Endothelial cell (in vitro differentiated cells): ENCODE results near the gene RAB5IF. TPM values are rescaled to one million over a fixed set of nuclear protein-coding genes. Genes with fewer than 3 reads are reported as not detected.

ENCODE experiments used
- DNase-seq: peaks from one replicate; pipeline ENCODE4 v3.0.0; 2021; ENCODE audit warnings: low spot score
- H3K27ac Mint-ChIP-seq: one replicate; pipeline ENCODE4 v1.8.0; 2021; ENCODE audit warnings: mixed read lengths, inconsistent platforms; ENCODE audit not compliant: unreplicated experiment
- H3K27me3 Mint-ChIP-seq: one replicate; pipeline ENCODE4 v1.8.0; 2021; ENCODE audit warnings: mild to moderate bottlenecking, moderate library complexity, mixed read lengths, inconsistent platforms; ENCODE audit not compliant: unreplicated experiment
- H3K36me3 Mint-ChIP-seq: one replicate; pipeline ENCODE4 v1.8.0; 2021; ENCODE audit warnings: mild to moderate bottlenecking, low read depth, mixed read lengths, inconsistent platforms; ENCODE audit not compliant: unreplicated experiment
- H3K4me1 Mint-ChIP-seq: one replicate; pipeline ENCODE4 v1.8.0; 2021; ENCODE audit warnings: mild to moderate bottlenecking, mixed read lengths, inconsistent platforms; ENCODE audit not compliant: unreplicated experiment
- H3K4me3 Mint-ChIP-seq: one replicate; pipeline ENCODE4 v1.8.0; 2021; ENCODE audit warnings: mild to moderate bottlenecking, mixed read lengths, inconsistent platforms; ENCODE audit not compliant: unreplicated experiment
- H3K9me3 Mint-ChIP-seq: one replicate; pipeline ENCODE4 v1.8.0; 2021; ENCODE audit warnings: mixed read lengths, inconsistent platforms; ENCODE audit not compliant: unreplicated experiment
- CTCF ChIP-seq: fragments of 200-600 bp; sonication (generic); IDR thresholded peaks from one replicate; pipeline ENCODE4 v1.5.0; 2021; ENCODE audit warnings: antibody characterized with exemption; ENCODE audit not compliant: unreplicated experiment
- total RNA-seq: library from RNA; stranded (reverse); fragmentation: NEBNext Ultra II Directional; extraction: Animal tissue kit (Norgen Biotek cat#: 25700); gene quantifications from one replicate; pipeline ENCODE4 v1.2.1, GENCODE V29; 2021; ENCODE audit not compliant: unreplicated experiment

Gene RAB5IF
- total RNA-seq, 1 donor from 2014 or later = 112 TPM

GRCh38 chr20:36578356-36579041, 27.1 kb upstream of the RAB5IF start:
- Mint-ChIP-seq H3K27me3 (peaks cover 9% of the 10 kb centered on the region), H3K4me1 (peaks cover 8% of the 10 kb centered on the region), H3K27ac (no peak overlapping the region), H3K9me3 (no peaks in the 10 kb centered on the region), H3K36me3 (peaks cover 18% of the 10 kb centered on the region), H3K4me3 (no peak overlapping the region)
- TF ChIP-seq CTCF = no peak
- no peak for DNase-seq

GRCh38 chr20:36579996-36580545, 25.5 kb upstream of the RAB5IF start:
- TF ChIP-seq CTCF = no peak
- H3K9me3 Mint-ChIP-seq = no peaks in the 10 kb centered on the region
- peaks cover 4% of the 10 kb centered on the region for H3K27me3 Mint-ChIP-seq
- no peak overlapping the region for H3K27ac Mint-ChIP-seq
- H3K4me3 Mint-ChIP-seq = peak overlapping the region; percentile 31
- peaks cover 14% of the 10 kb centered on the region for H3K36me3 Mint-ChIP-seq
- peaks cover 3% of the 10 kb centered on the region for H3K4me1 Mint-ChIP-seq
- no peak for DNase-seq

GRCh38 chr20:36582322-36582721, 23.3 kb upstream of the RAB5IF start:
- Mint-ChIP-seq H3K27ac (no peak overlapping the region), H3K4me3 (no peak overlapping the region), H3K27me3 (peaks cover 3% of the 10 kb centered on the region), H3K36me3 (peaks cover 15% of the 10 kb centered on the region), H3K9me3 (no peaks in the 10 kb centered on the region), H3K4me1 (no peaks in the 10 kb centered on the region)
- no peak for DNase-seq
- TF ChIP-seq CTCF = no peak

- Mint-ChIP-seq H3K36me3 (peaks cover 19% of the 10 kb centered on the region), H3K9me3 (no peaks in the 10 kb centered on the region), H3K4me1 (no peaks in the 10 kb centered on the region), H3K4me3 (no peak overlapping the region), H3K27ac (no peak overlapping the region), H3K27me3 (peaks cover 3% of the 10 kb centered on the region)
- no peak for TF ChIP-seq CTCF
- DNase-seq = no peak
Measured at GRCh38 chr20:36582821-36583220, 22.8 kb upstream of the RAB5IF start.

- H3K36me3 Mint-ChIP-seq = peaks cover 19% of the 10 kb centered on the region
- no peak for TF ChIP-seq CTCF
Measured at GRCh38 chr20:36584018-36584481, 21.5 kb upstream of the RAB5IF start.

More at GRCh38 chr20:36584018-36584481, 21.5 kb upstream of the RAB5IF start:
- Mint-ChIP-seq H3K27me3 (peaks cover 3% of the 10 kb centered on the region), H3K4me1 (no peaks in the 10 kb centered on the region), H3K4me3 (peak overlapping the region; percentile 29), H3K27ac (no peak overlapping the region), H3K9me3 (no peaks in the 10 kb centered on the region)
- no peak for DNase-seq
